ENCODE results near the gene SOCS4.

DNA sequence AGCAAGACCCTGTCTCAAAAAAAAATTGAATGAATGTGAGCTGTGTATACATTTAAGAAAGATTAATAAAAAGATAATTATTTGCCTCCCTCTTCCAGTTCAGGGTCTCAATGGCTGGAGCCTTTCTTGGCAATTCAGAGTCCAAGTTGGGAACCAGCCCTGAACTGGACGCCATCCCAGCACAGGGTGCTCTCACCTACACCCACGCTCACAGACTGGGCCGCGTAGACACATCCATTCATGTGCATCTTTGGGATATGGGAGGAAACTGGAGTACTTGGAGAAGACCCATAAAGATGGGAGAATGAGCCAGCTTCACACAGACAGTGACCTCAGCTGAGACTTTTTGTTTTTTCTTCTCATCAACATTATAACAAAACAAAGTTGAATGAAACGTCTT lies 30.9 kb downstream of the SOCS4 start:
- TF ChIP-seq EZH2 (IDR thresholded peaks at IDR 0.05; ENCODE audit: borderline replicate concordance, low read depth, low read length, poor library complexity, severe bottlenecking) = no peak
- TF ChIP-seq, protein P1, sequence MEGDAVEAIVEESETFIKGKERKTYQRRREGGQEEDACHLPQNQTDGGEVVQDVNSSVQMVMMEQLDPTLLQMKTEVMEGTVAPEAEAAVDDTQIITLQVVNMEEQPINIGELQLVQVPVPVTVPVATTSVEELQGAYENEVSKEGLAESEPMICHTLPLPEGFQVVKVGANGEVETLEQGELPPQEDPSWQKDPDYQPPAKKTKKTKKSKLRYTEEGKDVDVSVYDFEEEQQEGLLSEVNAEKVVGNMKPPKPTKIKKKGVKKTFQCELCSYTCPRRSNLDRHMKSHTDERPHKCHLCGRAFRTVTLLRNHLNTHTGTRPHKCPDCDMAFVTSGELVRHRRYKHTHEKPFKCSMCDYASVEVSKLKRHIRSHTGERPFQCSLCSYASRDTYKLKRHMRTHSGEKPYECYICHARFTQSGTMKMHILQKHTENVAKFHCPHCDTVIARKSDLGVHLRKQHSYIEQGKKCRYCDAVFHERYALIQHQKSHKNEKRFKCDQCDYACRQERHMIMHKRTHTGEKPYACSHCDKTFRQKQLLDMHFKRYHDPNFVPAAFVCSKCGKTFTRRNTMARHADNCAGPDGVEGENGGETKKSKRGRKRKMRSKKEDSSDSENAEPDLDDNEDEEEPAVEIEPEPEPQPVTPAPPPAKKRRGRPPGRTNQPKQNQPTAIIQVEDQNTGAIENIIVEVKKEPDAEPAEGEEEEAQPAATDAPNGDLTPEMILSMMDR (conservative IDR thresholded peaks at IDR 0.05; ENCODE audit: low read depth, low read length) = no peak

All from A673 (cell line).